ENCODE data around the gene FUT8.

DNA sequence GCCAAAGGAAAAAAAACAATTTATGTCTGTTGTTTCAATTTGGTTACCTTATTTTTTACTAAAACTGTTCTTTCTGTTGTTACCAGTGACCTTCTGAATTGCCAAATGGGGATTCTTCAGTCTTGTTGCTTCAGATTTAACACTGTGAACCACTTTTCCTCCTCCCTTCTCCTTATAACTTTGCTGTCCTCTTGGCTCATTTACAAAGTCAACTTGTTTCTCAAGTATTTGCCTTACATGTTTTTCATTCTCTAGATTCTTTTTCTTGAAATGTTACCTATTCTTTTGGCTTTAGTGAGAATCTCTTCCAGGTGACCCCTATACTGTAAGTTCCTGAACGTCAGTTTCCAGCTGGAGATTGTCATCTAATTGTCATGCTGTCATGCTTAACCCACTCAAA lies 19.4 kb downstream of the FUT8 start:
- TF ChIP-seq, protein P1, sequence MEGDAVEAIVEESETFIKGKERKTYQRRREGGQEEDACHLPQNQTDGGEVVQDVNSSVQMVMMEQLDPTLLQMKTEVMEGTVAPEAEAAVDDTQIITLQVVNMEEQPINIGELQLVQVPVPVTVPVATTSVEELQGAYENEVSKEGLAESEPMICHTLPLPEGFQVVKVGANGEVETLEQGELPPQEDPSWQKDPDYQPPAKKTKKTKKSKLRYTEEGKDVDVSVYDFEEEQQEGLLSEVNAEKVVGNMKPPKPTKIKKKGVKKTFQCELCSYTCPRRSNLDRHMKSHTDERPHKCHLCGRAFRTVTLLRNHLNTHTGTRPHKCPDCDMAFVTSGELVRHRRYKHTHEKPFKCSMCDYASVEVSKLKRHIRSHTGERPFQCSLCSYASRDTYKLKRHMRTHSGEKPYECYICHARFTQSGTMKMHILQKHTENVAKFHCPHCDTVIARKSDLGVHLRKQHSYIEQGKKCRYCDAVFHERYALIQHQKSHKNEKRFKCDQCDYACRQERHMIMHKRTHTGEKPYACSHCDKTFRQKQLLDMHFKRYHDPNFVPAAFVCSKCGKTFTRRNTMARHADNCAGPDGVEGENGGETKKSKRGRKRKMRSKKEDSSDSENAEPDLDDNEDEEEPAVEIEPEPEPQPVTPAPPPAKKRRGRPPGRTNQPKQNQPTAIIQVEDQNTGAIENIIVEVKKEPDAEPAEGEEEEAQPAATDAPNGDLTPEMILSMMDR (conservative IDR thresholded peaks at IDR 0.05 in 1 of 2, IDR thresholded peaks at IDR 0.05 in 1 of 2; ENCODE audit: extremely low read depth in 1 of 2, insufficient read depth in 1 of 2, low read depth in 1 of 2, low read length in 2 of 2): no peak
- no peak for TF ChIP-seq EZH2 (IDR thresholded peaks at IDR 0.05; ENCODE audit: borderline replicate concordance, low read length)

All from mammary epithelial cell (primary cell).